Thymus (tissue), 11 donors: ENCODE results near the gene MPP2. TPM values are rescaled to one million over a fixed set of nuclear protein-coding genes. Genes with fewer than 3 reads are reported as not detected.
A peak's percentile ranks its signal among the peaks of the same experiment; 100 is the strongest.

Experiments
- DNase-seq, 9 donors: peaks; one replicate each; pipeline ENCODE4 v3.0.0-alpha.2; 2013; ENCODE audit warnings: low spot score in 9 of 9, low read depth in 6 of 9, missing footprints in 1 of 9
- H3K27ac ChIP-seq, 2 donors: one replicate each; pipeline ENCODE4 v1.5.1; 2013; ENCODE audit warnings: control low read depth in 1 of 2, low read depth in 1 of 2, low read length in 1 of 2, mild to moderate bottlenecking in 1 of 2, moderate library complexity in 1 of 2
- H3K27me3 ChIP-seq, 2 donors: one replicate each; pipeline ENCODE4 v1.5.1; 2013; ENCODE audit warnings: low read length in 1 of 2; ENCODE audit not compliant: control insufficient read depth in 2 of 2, insufficient read depth in 1 of 2
- H3K36me3 ChIP-seq, 2 donors: one replicate each; pipeline ENCODE4 v1.5.1; 2013; ENCODE audit warnings: low read length in 1 of 2, mild to moderate bottlenecking in 1 of 2, moderate library complexity in 1 of 2; ENCODE audit not compliant: control insufficient read depth in 2 of 2, insufficient read depth in 2 of 2
- H3K4me1 ChIP-seq, 2 donors: one replicate each; pipeline ENCODE4 v1.5.1; 2013; ENCODE audit warnings: low read length in 2 of 2; ENCODE audit not compliant: control insufficient read depth in 2 of 2, insufficient read depth in 2 of 2
- H3K4me3 ChIP-seq, 2 donors: one replicate each; pipeline ENCODE4 v1.5.1; 2013; ENCODE audit warnings: low read length in 2 of 2, control low read depth in 1 of 2, mild to moderate bottlenecking in 1 of 2
- H3K9me3 ChIP-seq, 2 donors: one replicate each; pipeline ENCODE4 v1.5.1; 2013; ENCODE audit warnings: low read length in 1 of 2, mild to moderate bottlenecking in 1 of 2; ENCODE audit not compliant: control insufficient read depth in 2 of 2, insufficient read depth in 1 of 2
- WGBS: extraction: QIAGEN DNeasy Blood & Tissue Kit; methylation state at CpG from one replicate; pipeline ENCODE4 v1.1.7; 2013; 5-methylcytosine and 5-hydroxymethylcytosine counted together
- polyA plus RNA-seq: library from polyadenylated mRNA; stranded (reverse); fragments of 200-250 nt; gene quantifications from one replicate; pipeline ENCODE4 v1.2.3, GENCODE V29; 2013
- total RNA-seq: library from RNA; stranded (reverse); fragments of 120-200 nt; gene quantifications from one replicate; pipeline ENCODE4 v1.2.4, GENCODE V29; 2013
- donor health status: healthy.

Gene MPP2
- total and polyA plus RNA-seq, 2 donors, result 0.52 to 0.87 TPM

- Histone ChIP-seq H3K27me3 (peaks cover 45 to 71% of the 10 kb centered on the region in 2 donors), H3K4me3 (no peak overlapping the region), H3K27ac (no peak overlapping the region), H3K36me3 (no peaks in the 10 kb centered on the region), H3K9me3 (no peaks in the 10 kb centered on the region), H3K4me1 (peaks cover 6 to 24% of the 10 kb centered on the region in 2 donors)
- DNase-seq, result no peak
- 79% methylated on average over 7 of the region's 7 CpGs for WGBS
These were observed 2.3 kb upstream of the MPP2 start for GRCh38 chr17:43909537-43910231.

- Histone ChIP-seq H3K27me3 (peaks cover 48 to 76% of the 10 kb centered on the region in 2 donors), H3K9me3 (no peaks in the 10 kb centered on the region), H3K36me3 (no peaks in the 10 kb centered on the region), H3K4me1 (peaks cover 6 to 24% of the 10 kb centered on the region in 2 donors), H3K4me3 (no peak overlapping the region), H3K27ac (no peak overlapping the region)
- WGBS, result 28% methylated on average over 26 of the region's 26 CpGs
- peak in 2 of 9 donors; percentile 30 to 52 for DNase-seq
These were observed 824 bp upstream of the MPP2 start for GRCh38 chr17:43907998-43908721.

- WGBS, result 2% methylated on average over 29 of the region's 29 CpGs
- no peaks in the 10 kb centered on the region for H3K36me3 ChIP-seq
- peak overlapping the region; percentile 37 to 53 for H3K4me3 ChIP-seq
- H3K4me1 ChIP-seq, result peaks cover 6 to 24% of the 10 kb centered on the region in 2 donors
- DNase-seq, result peak in 1 of 9 donors; percentile 18
- H3K27me3 ChIP-seq, result peaks cover 48 to 83% of the 10 kb centered on the region in 2 donors
- H3K9me3 ChIP-seq, result no peaks in the 10 kb centered on the region
- no peak overlapping the region for H3K27ac ChIP-seq
These were observed 348 bp downstream of the MPP2 start for GRCh38 chr17:43906951-43907424.

- 12% methylated on average over 37 of the region's 37 CpGs for WGBS
- no peak overlapping the region for H3K27ac ChIP-seq
- H3K36me3 ChIP-seq, result no peaks in the 10 kb centered on the region
- peaks cover 48 to 84% of the 10 kb centered on the region in 2 donors for H3K27me3 ChIP-seq
- peaks cover 6 to 24% of the 10 kb centered on the region in 2 donors for H3K4me1 ChIP-seq
- DNase-seq, result no peak
- peak overlapping the region; percentile 37 to 53 for H3K4me3 ChIP-seq
- no peaks in the 10 kb centered on the region for H3K9me3 ChIP-seq
These were observed 1.1 kb downstream of the MPP2 start for GRCh38 chr17:43905985-43906852.

GRCh38 chr17:43905400-43905984 lies 1.8 kb downstream of the MPP2 start:
- 45% methylated on average over 3 of the region's 3 CpGs for WGBS
- H3K36me3 ChIP-seq, result no peaks in the 10 kb centered on the region
- H3K4me3 ChIP-seq, result no peak overlapping the region
- peaks cover 52 to 91% of the 10 kb centered on the region in 2 donors for H3K27me3 ChIP-seq
- peaks cover 11 to 29% of the 10 kb centered on the region in 2 donors for H3K4me1 ChIP-seq
- no peak for DNase-seq
- no peak overlapping the region for H3K27ac ChIP-seq
- no peaks in the 10 kb centered on the region for H3K9me3 ChIP-seq

- peaks cover 29 to 78% of the 10 kb centered on the region in 2 donors for H3K27me3 ChIP-seq
- 74% methylated on average over 7 of the region's 7 CpGs for WGBS
These were observed 5.3 kb downstream of the MPP2 start for GRCh38 chr17:43901861-43902589.

GRCh38 chr17:43900858-43901754 lies 6.2 kb downstream of the MPP2 start:
- no peak for DNase-seq
- H3K4me3 ChIP-seq, result peak overlapping the region; percentile 22 to 33
- H3K27me3 ChIP-seq, result peaks cover 20 to 69% of the 10 kb centered on the region in 2 donors
- WGBS, result 40% methylated on average over 13 of the region's 13 CpGs
- H3K4me1 ChIP-seq, result peaks cover 8 to 12% of the 10 kb centered on the region in 2 donors
- no peaks in the 10 kb centered on the region for H3K9me3 ChIP-seq
- no peak overlapping the region for H3K27ac ChIP-seq
- H3K36me3 ChIP-seq, result no peaks in the 10 kb centered on the region

More at GRCh38 chr17:43901861-43902589, 5.3 kb downstream of the MPP2 start:
- Histone ChIP-seq H3K4me3 (no peak overlapping the region), H3K27ac (no peak overlapping the region), H3K9me3 (no peaks in the 10 kb centered on the region), H3K4me1 (peaks cover 10 to 21% of the 10 kb centered on the region in 2 donors), H3K36me3 (no peaks in the 10 kb centered on the region)
- DNase-seq, result no peak
